Adipocyte (in vitro differentiated cells): ENCODE data around the gene RPRD2.
A peak's percentile ranks its signal among the peaks of the same experiment; 100 is the strongest.

Experiments
- DNase-seq: peaks from one replicate; pipeline ENCODE4 v3.0.0-alpha.2; 2015; ENCODE audit warnings: low read depth
- H3K27me3 ChIP-seq: replicated peaks from 2 replicates; pipeline ENCODE4 v1.7.0; 2013; ENCODE audit warnings: mild to moderate bottlenecking, low read length, moderate library complexity; ENCODE audit not compliant: control insufficient read depth, insufficient read depth
- H3K36me3 ChIP-seq: 2 replicates; pipeline ENCODE4 v1.7.0; 2013; ENCODE audit warnings: low read length, mild to moderate bottlenecking, moderate library complexity; ENCODE audit not compliant: control insufficient read depth, insufficient read depth, severe bottlenecking
- H3K4me1 ChIP-seq: 2 replicates; pipeline ENCODE4 v1.7.0; 2013; ENCODE audit warnings: mild to moderate bottlenecking, low read length, moderate library complexity; ENCODE audit not compliant: control insufficient read depth, insufficient read depth
- H3K4me3 ChIP-seq: 2 replicates; pipeline ENCODE4 v1.7.0; 2013; ENCODE audit warnings: mild to moderate bottlenecking, low read length, moderate library complexity
- H3K9ac ChIP-seq: 2 replicates; pipeline ENCODE4 v1.7.0; 2013; ENCODE audit warnings: mild to moderate bottlenecking, low read length, moderate library complexity
- H3K9me3 ChIP-seq: 2 replicates; pipeline ENCODE4 v1.7.0; 2013; ENCODE audit warnings: mild to moderate bottlenecking, low read length, moderate library complexity; ENCODE audit not compliant: control insufficient read depth

Gene RPRD2

GRCh38 chr1:150474869-150475268 lies 110.9 kb downstream of the RPRD2 start:
- no peak for DNase-seq
- H3K4me3 ChIP-seq, result no peak overlapping the region
- no peaks in the 10 kb centered on the region for H3K27me3 ChIP-seq
- H3K36me3 ChIP-seq, result peaks cover 32% of the 10 kb centered on the region
- H3K9me3 ChIP-seq, result no peaks in the 10 kb centered on the region
- H3K9ac ChIP-seq, result no peak overlapping the region
- H3K4me1 ChIP-seq, result peaks cover 16% of the 10 kb centered on the region

DNA sequence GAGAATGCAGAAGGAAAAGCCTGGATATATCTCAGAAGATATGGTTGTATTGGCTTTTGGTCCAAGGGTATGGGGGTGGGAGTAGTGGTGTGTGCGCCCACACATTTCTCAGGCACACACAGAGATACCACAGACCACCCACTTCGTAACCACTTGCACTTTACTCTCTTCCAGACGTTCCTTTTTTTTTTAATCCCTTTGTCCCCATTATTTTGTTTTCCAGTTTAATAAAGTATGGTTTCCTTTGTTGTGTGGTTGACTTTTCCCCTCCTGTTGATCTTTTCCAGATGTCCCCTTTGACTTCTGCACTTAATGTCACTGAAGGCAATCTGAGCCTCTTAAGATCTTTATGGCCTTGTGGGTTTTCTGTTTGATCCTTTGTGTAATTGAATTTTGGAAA lies 112.8 kb downstream of the RPRD2 start:
- Histone ChIP-seq H3K9ac (no peak overlapping the region), H3K27me3 (no peaks in the 10 kb centered on the region), H3K36me3 (peaks cover 15% of the 10 kb centered on the region), H3K9me3 (no peaks in the 10 kb centered on the region), H3K4me3 (no peak overlapping the region), H3K4me1 (peaks cover 16% of the 10 kb centered on the region)
- DNase-seq, result no peak

DNA sequence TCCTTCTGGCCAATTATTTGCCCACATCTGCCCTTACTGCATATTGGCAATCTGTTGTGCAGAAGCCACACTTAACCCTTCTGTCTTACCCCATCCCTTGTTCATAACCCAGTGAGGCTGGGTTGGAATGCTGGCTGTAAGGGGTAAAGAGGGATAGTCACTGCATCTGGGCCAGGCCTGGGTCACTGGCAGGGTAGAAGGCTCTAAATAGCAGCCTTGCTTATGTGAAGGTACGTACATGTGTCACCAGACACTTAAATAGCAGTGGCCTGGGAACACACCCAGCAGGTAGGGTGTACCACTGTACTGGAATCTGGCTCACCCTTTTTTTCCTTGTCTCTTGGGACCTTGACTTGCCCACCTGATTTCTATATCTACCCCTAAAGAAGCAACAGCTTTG lies 113.4 kb downstream of the RPRD2 start:
- H3K9ac ChIP-seq, result no peak overlapping the region
- DNase-seq, result no peak

GRCh38 chr1:150477733-150478132 lies 113.8 kb downstream of the RPRD2 start:
- peak; percentile 24 for DNase-seq
- Histone ChIP-seq H3K4me3 (no peak overlapping the region), H3K4me1 (peaks cover 16% of the 10 kb centered on the region), H3K27me3 (no peaks in the 10 kb centered on the region), H3K36me3 (peaks cover 5% of the 10 kb centered on the region), H3K9ac (no peak overlapping the region), H3K9me3 (no peaks in the 10 kb centered on the region)

More for the DNA sequence above, 113.4 kb downstream of the RPRD2 start:
- Histone ChIP-seq H3K9me3 (no peaks in the 10 kb centered on the region), H3K36me3 (peaks cover 9% of the 10 kb centered on the region), H3K27me3 (no peaks in the 10 kb centered on the region), H3K4me1 (peaks cover 16% of the 10 kb centered on the region), H3K4me3 (no peak overlapping the region)

DNA sequence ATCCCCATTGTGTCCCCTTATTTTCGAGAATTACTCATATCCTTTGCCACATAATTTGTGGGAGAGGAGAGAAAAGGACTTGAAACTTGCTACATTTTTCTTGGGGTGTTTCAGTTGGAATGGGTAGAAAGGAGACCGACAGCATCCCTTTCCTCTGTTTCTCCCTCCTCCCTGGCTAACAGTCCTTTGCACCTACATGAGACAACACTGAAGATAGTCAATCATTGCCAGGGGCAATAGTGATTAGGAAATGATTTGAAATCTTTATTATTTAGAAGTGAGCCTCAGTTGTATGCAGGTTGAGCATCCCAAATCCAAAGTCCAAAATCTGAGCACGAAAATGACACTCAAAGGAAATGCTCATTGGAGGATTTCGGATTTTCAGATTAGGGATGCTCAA lies 115.4 kb downstream of the RPRD2 start:
- no peaks in the 10 kb centered on the region for H3K27me3 ChIP-seq

DNA sequence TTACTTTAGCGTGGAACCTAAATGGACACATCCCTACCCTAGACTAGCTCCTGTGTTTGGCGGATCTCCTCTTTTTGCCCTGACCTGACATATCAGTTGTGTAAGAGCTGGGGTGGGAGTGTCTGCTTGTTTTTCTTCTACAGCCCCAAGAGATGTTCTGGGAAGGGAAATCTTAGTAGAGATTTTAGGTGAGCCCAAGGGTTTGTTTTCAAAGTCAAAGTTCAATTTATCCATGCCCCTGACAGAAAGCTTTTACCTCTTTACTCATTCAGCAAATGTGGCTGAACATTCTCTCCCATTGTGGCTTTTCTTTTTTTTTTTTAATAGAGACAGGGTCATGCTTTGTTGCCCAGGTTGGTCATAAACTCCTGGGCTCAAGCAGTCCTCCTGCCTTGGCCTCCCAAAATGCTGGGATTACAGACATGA lies 116.0 kb downstream of the RPRD2 start:
- DNase-seq, result no peak
- Histone ChIP-seq H3K4me3 (no peak overlapping the region), H3K4me1 (peaks cover 19% of the 10 kb centered on the region), H3K36me3 (no peaks in the 10 kb centered on the region), H3K9ac (no peak overlapping the region), H3K9me3 (no peaks in the 10 kb centered on the region), H3K27me3 (no peaks in the 10 kb centered on the region)

More for the DNA sequence above, 115.4 kb downstream of the RPRD2 start:
- peaks cover 16% of the 10 kb centered on the region for H3K4me1 ChIP-seq
- no peak for DNase-seq
- H3K9ac ChIP-seq, result no peak overlapping the region
- H3K4me3 ChIP-seq, result no peak overlapping the region
- H3K36me3 ChIP-seq, result no peaks in the 10 kb centered on the region
- no peaks in the 10 kb centered on the region for H3K9me3 ChIP-seq

DNA sequence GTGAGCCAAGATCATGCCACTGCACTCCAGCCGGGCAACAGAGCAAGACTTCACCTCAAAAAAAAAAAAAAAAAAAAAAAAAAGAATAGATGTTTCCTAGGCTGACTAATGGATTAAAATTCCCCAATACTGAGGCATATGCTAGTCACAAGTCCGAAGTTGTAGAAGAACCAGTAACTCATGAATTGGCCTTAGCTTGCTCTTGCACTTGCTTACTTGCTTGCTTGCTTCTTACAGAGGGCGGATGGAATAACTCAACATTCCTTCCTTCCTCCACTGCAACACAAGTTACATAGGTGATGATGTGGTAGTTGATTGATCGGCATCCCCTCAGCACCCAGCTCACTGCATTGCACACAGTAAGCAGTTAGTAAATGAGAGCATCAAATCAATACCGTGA lies 120.5 kb downstream of the RPRD2 start:
- no peak overlapping the region for H3K4me3 ChIP-seq
- peaks cover 6% of the 10 kb centered on the region for H3K36me3 ChIP-seq
- no peak for DNase-seq
- H3K4me1 ChIP-seq, result peaks cover 11% of the 10 kb centered on the region
- no peaks in the 10 kb centered on the region for H3K9me3 ChIP-seq
- no peak overlapping the region for H3K9ac ChIP-seq
- no peaks in the 10 kb centered on the region for H3K27me3 ChIP-seq

- H3K4me3 ChIP-seq, result no peak overlapping the region
- peak; percentile 45 for DNase-seq
- peaks cover 11% of the 10 kb centered on the region for H3K4me1 ChIP-seq
- peaks cover 9% of the 10 kb centered on the region for H3K36me3 ChIP-seq
- H3K9me3 ChIP-seq, result no peaks in the 10 kb centered on the region
- no peaks in the 10 kb centered on the region for H3K27me3 ChIP-seq
- peak overlapping the region; percentile 34 for H3K9ac ChIP-seq
Observed at GRCh38 chr1:150484861-150485260, 120.9 kb downstream of the RPRD2 start.

DNA sequence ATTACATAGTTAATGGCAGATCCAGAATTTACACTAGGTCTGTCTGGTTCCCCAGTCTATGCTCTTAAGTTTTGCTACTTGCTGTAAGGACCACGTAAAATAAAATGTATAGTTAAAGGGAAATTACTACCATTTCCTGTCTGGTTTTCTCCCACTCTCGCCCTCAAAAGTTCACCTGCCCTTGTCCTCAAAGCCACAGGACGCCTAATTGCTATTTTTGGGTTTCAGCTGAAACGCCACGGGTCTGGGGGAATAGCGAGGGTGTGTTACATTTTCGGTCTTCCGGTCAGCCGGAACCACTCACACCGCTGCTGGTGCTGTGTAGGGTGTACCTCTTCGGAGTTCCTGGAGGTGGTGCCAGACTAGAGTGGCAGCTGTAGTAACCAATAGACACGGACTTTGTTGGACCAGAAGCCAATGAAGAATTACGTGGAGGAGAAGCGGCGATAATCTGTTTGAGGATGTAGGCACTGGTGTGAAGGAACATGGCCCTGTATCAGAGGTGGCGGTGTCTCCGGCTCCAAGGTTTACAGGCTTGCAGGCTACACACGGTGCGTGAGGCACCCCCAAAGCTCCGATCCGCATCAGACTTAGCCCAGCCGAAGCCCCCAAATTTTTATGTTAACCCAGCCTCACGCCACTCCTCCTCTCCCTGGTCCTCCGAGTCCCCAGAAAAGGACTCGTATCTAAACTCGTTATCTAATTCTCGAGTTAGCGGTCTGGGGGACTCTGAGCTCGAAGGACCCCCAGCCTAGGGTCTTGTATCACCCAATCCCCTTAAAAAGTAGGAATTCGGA lies 123.2 kb downstream of the RPRD2 start, which contains the start of gene TARS2:
TARS2 (plus strand) TSS at position 454 of the 797 bp plus-strand sequence; CDS start at position 486, 32 bp downstream.
- peak within 1 kb of the TSS; percentile 94 for H3K9ac ChIP-seq
- H3K9me3 ChIP-seq, result no peaks in the 10 kb centered on the region
- peaks cover 11% of the 10 kb centered on the region for H3K4me1 ChIP-seq
- peaks cover 24% of the 10 kb centered on the region for H3K36me3 ChIP-seq
- H3K27me3 ChIP-seq, result no peaks in the 10 kb centered on the region
- peak within 1 kb of the TSS; percentile 95 for H3K4me3 ChIP-seq
- peak; percentile 98 for DNase-seq

DNA sequence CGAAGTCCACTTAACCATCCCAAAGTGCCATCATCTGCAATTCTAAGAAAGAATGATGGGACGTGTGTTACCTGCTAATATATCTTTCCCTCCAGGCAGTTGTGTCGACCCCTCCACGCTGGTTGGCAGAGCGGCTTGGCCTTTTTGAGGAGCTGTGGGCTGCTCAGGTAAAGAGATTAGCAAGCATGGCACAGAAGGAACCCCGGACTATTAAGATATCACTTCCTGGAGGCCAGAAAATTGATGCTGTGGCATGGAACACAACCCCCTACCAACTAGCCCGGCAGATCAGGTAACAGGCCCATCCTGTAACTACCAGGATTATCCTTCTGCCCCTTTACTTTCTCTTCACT lies 123.8 kb downstream of the RPRD2 start:
- H3K36me3 ChIP-seq, result peaks cover 27% of the 10 kb centered on the region
- DNase-seq, result no peak
- peak overlapping the region; percentile 95 for H3K4me3 ChIP-seq
- H3K9ac ChIP-seq, result peak overlapping the region; percentile 94
- H3K27me3 ChIP-seq, result no peaks in the 10 kb centered on the region
- peaks cover 11% of the 10 kb centered on the region for H3K4me1 ChIP-seq
- H3K9me3 ChIP-seq, result no peaks in the 10 kb centered on the region

DNA sequence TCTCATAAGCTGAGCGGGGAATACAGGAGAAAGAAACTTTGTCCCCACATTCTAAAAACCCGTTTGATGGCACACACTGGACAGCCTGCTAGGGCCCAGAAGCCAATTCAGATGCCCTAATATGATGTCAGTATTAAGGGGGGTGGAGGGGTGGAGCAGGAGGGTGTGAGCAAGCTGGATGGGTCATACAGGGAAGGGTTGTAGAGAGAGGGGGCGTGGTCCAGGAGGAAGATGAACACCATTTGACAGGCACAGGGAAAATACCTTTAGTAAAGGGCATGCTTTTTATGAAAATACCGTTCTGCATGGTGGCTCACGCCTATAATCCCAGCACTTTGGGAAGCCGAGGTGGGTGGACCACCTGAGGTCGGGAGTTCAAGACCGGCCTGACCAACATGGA lies 129.2 kb downstream of the RPRD2 start:
- Histone ChIP-seq H3K9me3 (no peaks in the 10 kb centered on the region), H3K36me3 (peaks cover 55% of the 10 kb centered on the region), H3K27me3 (no peaks in the 10 kb centered on the region), H3K9ac (no peak overlapping the region), H3K4me1 (peaks cover 2% of the 10 kb centered on the region), H3K4me3 (no peak overlapping the region)
- DNase-seq, result no peak

- no peak overlapping the region for H3K4me3 ChIP-seq
- DNase-seq, result no peak
- no peak overlapping the region for H3K9ac ChIP-seq
- no peaks in the 10 kb centered on the region for H3K9me3 ChIP-seq
- peaks cover 44% of the 10 kb centered on the region for H3K36me3 ChIP-seq
- H3K27me3 ChIP-seq, result no peaks in the 10 kb centered on the region
- H3K4me1 ChIP-seq, result no peaks in the 10 kb centered on the region
Observed at GRCh38 chr1:150498342-150498741, 134.4 kb downstream of the RPRD2 start.
